Mesendoderm (in vitro differentiated cells): ENCODE measurements around the gene VPS33B. TPM values are rescaled to one million over a fixed set of nuclear protein-coding genes. Genes with fewer than 3 reads are reported as not detected.

Experiments used
- DNase-seq: peaks from one replicate; pipeline ENCODE4 v3.0.0; 2013
- H2AK5ac ChIP-seq: 2 replicates; pipeline ENCODE4 v1.6.1; 2013; ENCODE audit warnings: low read length, inconsistent platforms
- H2BK120ac ChIP-seq: 2 replicates; pipeline ENCODE4 v1.6.1; 2013; ENCODE audit warnings: low read depth, mild to moderate bottlenecking, low read length, moderate library complexity, mixed read lengths
- H2BK15ac ChIP-seq: replicated peaks from 2 replicates; pipeline ENCODE4 v1.6.1; 2013; ENCODE audit warnings: low read depth, mild to moderate bottlenecking, moderate library complexity
- H2BK5ac ChIP-seq: 2 replicates; pipeline ENCODE4 v1.6.1; 2013; ENCODE audit warnings: low read length, inconsistent platforms
- H3K18ac ChIP-seq: 2 replicates; pipeline ENCODE4 v1.6.1; 2013; ENCODE audit warnings: mild to moderate bottlenecking, low read length, mixed read lengths
- H3K23ac ChIP-seq: one replicate; pipeline ENCODE4 v1.6.1; 2013; ENCODE audit warnings: low read length
- H3K27ac ChIP-seq: 2 replicates; pipeline ENCODE4 v1.5.1; 2013; ENCODE audit warnings: low read depth, mild to moderate bottlenecking, inconsistent platforms, low read length, moderate library complexity
- H3K27me3 ChIP-seq: 2 replicates; pipeline ENCODE4 v1.6.1; 2013; ENCODE audit warnings: low read length, control low read depth, mild to moderate bottlenecking, inconsistent platforms; ENCODE audit not compliant: insufficient read depth, poor library complexity
- H3K36me3 ChIP-seq: 2 replicates; pipeline ENCODE4 v1.6.1; 2013; ENCODE audit warnings: low read length, inconsistent platforms; ENCODE audit not compliant: control insufficient read depth, insufficient read depth
- H3K4ac ChIP-seq: one replicate; pipeline ENCODE4 v1.6.1; 2013; ENCODE audit warnings: low read depth, mild to moderate bottlenecking, low read length, moderate library complexity
- H3K4me1 ChIP-seq: 2 replicates; pipeline ENCODE4 v1.6.1; 2013; ENCODE audit warnings: low read depth, low read length, inconsistent platforms; ENCODE audit not compliant: control insufficient read depth
- H3K4me2 ChIP-seq: 2 replicates; pipeline ENCODE4 v1.6.1; 2013; ENCODE audit warnings: low read length
- H3K4me3 ChIP-seq: 2 replicates; pipeline ENCODE4 v1.5.1; 2013; ENCODE audit warnings: mild to moderate bottlenecking, low read length
- H3K56ac ChIP-seq: one replicate; pipeline ENCODE4 v1.6.1; 2013; ENCODE audit warnings: low read length
- H3K79me1 ChIP-seq: 2 replicates; pipeline ENCODE4 v1.6.1; 2013; ENCODE audit warnings: low read length, inconsistent platforms
- H3K79me2 ChIP-seq: 2 replicates; pipeline ENCODE4 v1.6.1; 2013; ENCODE audit warnings: mild to moderate bottlenecking, low read length; ENCODE audit not compliant: control insufficient read depth, insufficient read depth
- H3K9ac ChIP-seq: 2 replicates; pipeline ENCODE4 v1.6.1; 2013; ENCODE audit warnings: low read length, inconsistent platforms
- H4K5ac ChIP-seq: one replicate; pipeline ENCODE4 v1.6.1; 2013; ENCODE audit warnings: low read length
- H4K8ac ChIP-seq: one replicate; pipeline ENCODE4 v1.6.1; 2013; ENCODE audit warnings: low read depth, mild to moderate bottlenecking, control low read depth, low read length, moderate library complexity
- WGBS: extraction: QIAGEN DNeasy Blood & Tissue Kit; methylation state at CpG from one replicate; pipeline ENCODE4 v1.1.7; 2013; ENCODE audit warnings: low lambda C conversion rate, missing lambda C conversion rate; ENCODE audit not compliant: insufficient coverage; ENCODE audit errors: extremely low coverage; 5-methylcytosine and 5-hydroxymethylcytosine counted together
- polyA plus RNA-seq, 2 experiments: library from polyadenylated mRNA; stranded (reverse); fragments of 200-250 nt; gene quantifications; one replicate each; pipeline ENCODE4 v1.2.3, GENCODE V29; 2013

VPS33B gene
- polyA plus RNA-seq (2013, experiment 1 of 2): 10.8 TPM
- 10.0 TPM for polyA plus RNA-seq (2013, experiment 2 of 2)

DNA sequence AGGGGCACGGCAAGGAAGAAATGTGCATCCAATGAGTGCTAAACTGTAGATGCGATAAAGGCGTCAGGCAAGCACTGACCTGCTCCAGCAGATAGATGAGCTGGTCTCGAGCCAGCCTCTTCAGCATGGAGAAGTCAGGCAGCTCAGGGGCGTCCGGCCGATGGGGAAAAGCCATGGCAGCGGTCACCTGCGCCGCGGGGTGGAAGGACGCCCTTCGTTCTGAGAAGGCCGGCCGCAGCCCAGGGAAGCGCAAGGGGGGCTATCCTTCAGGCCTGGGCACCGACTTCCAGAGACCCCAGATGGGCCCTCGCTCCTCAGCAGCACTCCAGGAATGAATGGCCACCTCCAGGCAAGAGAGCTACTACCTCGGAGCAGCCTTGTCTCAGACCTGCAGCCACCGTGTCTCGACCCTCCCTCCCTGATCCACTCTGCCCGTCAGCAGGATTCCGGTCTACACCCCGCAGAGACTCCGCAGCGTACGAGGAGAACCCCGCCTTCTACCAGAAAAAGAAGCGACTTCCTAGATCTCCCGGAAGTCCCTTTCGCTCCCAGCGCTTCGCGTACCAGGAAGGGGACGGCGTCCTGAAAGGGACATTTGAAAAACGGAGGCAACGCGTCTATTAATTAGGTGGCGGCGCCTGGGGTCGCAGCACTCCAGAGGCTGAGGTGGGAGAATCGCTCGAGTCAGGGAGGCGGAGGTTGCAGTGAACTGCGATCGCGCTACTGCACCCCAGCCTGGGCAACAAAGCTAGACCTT is at the start of gene VPS33B:
TSS of gene VPS33B (minus strand) at position 520 of the 757 bp plus-strand sequence. CDS start at position 175, 345 bp downstream.
- DNase-seq: peak; percentile 96
- Histone ChIP-seq H3K79me2 (no peaks in the 10 kb centered on the region), H4K5ac (no peak within 1 kb of the TSS), H3K79me1 (peaks cover 5% of the 10 kb centered on the region), H3K36me3 (no peaks in the 10 kb centered on the region), H3K4me1 (peaks cover 3% of the 10 kb centered on the region), H4K8ac (no peak within 1 kb of the TSS), H3K9ac (peak within 1 kb of the TSS; percentile 99), H2BK120ac (no peak within 1 kb of the TSS), H3K27me3 (no peaks in the 10 kb centered on the region), H3K27ac (peak within 1 kb of the TSS; percentile 67), H3K18ac (no peak within 1 kb of the TSS), H2AK5ac (no peak within 1 kb of the TSS), H3K4me2 (peak within 1 kb of the TSS; percentile 63), H3K56ac (peak within 1 kb of the TSS; percentile 99), H3K4me3 (peak within 1 kb of the TSS; percentile 98), H2BK5ac (peak within 1 kb of the TSS; percentile 88), H2BK15ac (no peak within 1 kb of the TSS), H3K23ac (peak within 1 kb of the TSS; percentile 87), H3K4ac (peak within 1 kb of the TSS; percentile 60)
- WGBS: no CpG with 5 or more reads among the region's 48 CpGs

DNA sequence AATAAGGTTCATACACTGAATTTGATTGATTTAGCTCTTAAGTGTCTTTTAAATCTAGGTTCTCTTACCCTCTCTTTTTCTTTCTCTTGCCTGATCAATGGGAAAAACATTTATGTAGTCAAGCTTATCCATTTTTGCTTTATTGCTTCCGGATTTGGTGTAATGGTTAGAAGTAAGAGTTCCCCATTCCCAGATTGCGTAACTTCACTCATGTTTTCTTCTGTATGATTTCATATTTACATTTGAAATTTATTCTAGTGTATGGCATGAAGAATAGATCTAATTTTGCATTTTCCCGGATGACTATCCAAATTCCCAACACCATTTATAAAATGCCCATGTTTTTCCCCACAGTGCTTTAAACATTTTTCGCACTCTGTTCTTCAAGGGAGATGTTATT is 49.8 kb upstream of the VPS33B start:
- Histone ChIP-seq H3K23ac (no peak overlapping the region), H2BK120ac (no peak overlapping the region), H2AK5ac (no peak overlapping the region), H2BK15ac (no peak overlapping the region), H3K27me3 (no peaks in the 10 kb centered on the region), H3K9ac (no peak overlapping the region), H3K79me2 (no peaks in the 10 kb centered on the region), H3K4me3 (no peak overlapping the region), H3K79me1 (no peaks in the 10 kb centered on the region), H3K27ac (no peak overlapping the region), H3K4ac (no peak overlapping the region), H3K4me1 (no peaks in the 10 kb centered on the region), H3K56ac (no peak overlapping the region), H3K18ac (no peak overlapping the region), H3K4me2 (no peak overlapping the region), H3K36me3 (no peaks in the 10 kb centered on the region), H4K5ac (no peak overlapping the region), H2BK5ac (no peak overlapping the region), H4K8ac (no peak overlapping the region)
- no peak for DNase-seq
- no CpG with 5 or more reads among the region's 4 CpGs for WGBS

DNA sequence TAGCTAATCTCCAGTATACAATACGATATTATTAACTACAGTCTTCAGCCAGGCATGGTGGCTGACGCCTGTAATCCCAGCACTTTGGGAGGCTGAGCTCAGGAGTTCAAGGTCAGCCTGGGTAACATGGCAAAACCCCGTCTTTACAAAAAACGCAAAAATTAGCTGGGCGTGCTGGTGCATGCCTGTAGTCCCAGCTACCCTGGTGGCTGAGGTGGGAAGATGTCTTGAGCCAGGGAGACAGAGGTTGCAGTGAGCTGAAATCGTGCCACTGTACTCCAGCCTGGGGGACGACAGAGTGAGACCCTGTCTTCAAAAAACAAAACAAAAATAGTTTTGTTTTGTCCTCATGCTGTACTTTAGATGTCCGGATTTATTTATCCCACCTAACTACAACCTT is 48.5 kb upstream of the VPS33B start:
- Histone ChIP-seq H3K4me2 (no peak overlapping the region), H3K4ac (no peak overlapping the region), H2BK5ac (no peak overlapping the region), H3K79me1 (no peaks in the 10 kb centered on the region), H2AK5ac (no peak overlapping the region), H4K8ac (no peak overlapping the region), H3K23ac (no peak overlapping the region), H3K79me2 (no peaks in the 10 kb centered on the region), H3K4me1 (no peaks in the 10 kb centered on the region), H3K56ac (no peak overlapping the region), H4K5ac (no peak overlapping the region), H2BK15ac (no peak overlapping the region), H3K36me3 (no peaks in the 10 kb centered on the region), H3K27me3 (no peaks in the 10 kb centered on the region), H3K18ac (no peak overlapping the region), H3K4me3 (no peak overlapping the region), H3K27ac (no peak overlapping the region), H2BK120ac (no peak overlapping the region), H3K9ac (no peak overlapping the region)
- peak; percentile 7 for DNase-seq
- no CpG with 5 or more reads among the region's 8 CpGs for WGBS

DNA sequence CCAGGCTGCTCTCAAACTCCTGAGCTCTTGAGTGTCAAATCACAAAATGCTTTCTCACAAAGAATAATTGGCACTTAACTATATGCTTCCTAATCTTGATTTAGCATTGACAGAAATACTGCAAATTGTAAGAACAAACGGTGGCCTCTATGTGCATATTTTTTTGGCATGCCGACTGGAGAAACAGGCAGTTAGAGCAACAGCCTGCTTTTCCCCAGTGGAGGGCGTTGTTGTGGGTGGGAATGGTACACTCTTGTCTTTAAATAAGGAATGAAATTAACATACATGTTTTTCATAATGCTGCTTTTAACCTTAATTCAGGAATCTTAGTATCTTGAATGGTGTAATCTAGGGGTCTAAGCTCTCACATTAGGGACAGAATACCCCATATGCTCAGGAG is 46.6 kb upstream of the VPS33B start:
- H2BK15ac ChIP-seq: no peak overlapping the region
- no peaks in the 10 kb centered on the region for H3K79me2 ChIP-seq
- H4K5ac ChIP-seq: no peak overlapping the region
- H2BK120ac ChIP-seq: no peak overlapping the region
- no peaks in the 10 kb centered on the region for H3K4me1 ChIP-seq
- H3K23ac ChIP-seq: no peak overlapping the region
- no peak overlapping the region for H3K4me3 ChIP-seq
- H3K79me1 ChIP-seq: no peaks in the 10 kb centered on the region
- peak; percentile 3 for DNase-seq
- no peak overlapping the region for H3K9ac ChIP-seq
- no peak overlapping the region for H3K4me2 ChIP-seq
- no peak overlapping the region for H3K27ac ChIP-seq
- no peak overlapping the region for H2BK5ac ChIP-seq
- H3K36me3 ChIP-seq: no peaks in the 10 kb centered on the region
- H3K4ac ChIP-seq: no peak overlapping the region
- no CpG with 5 or more reads among the region's 3 CpGs for WGBS
- H2AK5ac ChIP-seq: no peak overlapping the region
- no peak overlapping the region for H3K18ac ChIP-seq
- no peaks in the 10 kb centered on the region for H3K27me3 ChIP-seq
- H4K8ac ChIP-seq: no peak overlapping the region
- H3K56ac ChIP-seq: no peak overlapping the region

DNA sequence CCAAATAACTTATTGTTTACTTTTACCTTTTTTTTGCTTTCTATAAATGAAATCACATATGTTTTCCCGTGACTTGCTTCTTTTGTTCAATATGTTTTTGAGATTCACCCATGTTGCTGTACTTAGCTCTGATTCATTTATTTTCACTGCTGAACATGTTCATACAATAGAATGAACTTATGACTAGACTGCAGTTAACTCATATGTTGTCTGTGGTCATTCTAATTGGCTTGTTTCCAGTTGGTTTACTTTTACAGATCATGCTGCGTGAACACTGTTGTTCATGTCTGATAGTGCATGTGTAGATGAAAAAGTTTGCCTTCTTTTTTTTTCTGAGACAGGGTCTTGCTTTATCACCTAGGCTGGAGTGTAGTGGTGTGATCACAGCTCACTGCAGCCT is 46.0 kb upstream of the VPS33B start:
- Histone ChIP-seq H3K27ac (no peak overlapping the region), H2BK15ac (no peak overlapping the region), H3K4me3 (no peak overlapping the region), H3K23ac (no peak overlapping the region), H3K4me1 (no peaks in the 10 kb centered on the region), H3K4ac (no peak overlapping the region), H3K79me1 (no peaks in the 10 kb centered on the region), H4K5ac (no peak overlapping the region), H3K4me2 (no peak overlapping the region), H2BK120ac (no peak overlapping the region), H3K27me3 (no peaks in the 10 kb centered on the region), H3K56ac (no peak overlapping the region), H2BK5ac (no peak overlapping the region), H3K9ac (no peak overlapping the region), H3K36me3 (no peaks in the 10 kb centered on the region), H3K18ac (no peak overlapping the region), H3K79me2 (no peaks in the 10 kb centered on the region), H2AK5ac (no peak overlapping the region), H4K8ac (no peak overlapping the region)
- no peak for DNase-seq
- no CpG with 5 or more reads among the region's 2 CpGs for WGBS

DNA sequence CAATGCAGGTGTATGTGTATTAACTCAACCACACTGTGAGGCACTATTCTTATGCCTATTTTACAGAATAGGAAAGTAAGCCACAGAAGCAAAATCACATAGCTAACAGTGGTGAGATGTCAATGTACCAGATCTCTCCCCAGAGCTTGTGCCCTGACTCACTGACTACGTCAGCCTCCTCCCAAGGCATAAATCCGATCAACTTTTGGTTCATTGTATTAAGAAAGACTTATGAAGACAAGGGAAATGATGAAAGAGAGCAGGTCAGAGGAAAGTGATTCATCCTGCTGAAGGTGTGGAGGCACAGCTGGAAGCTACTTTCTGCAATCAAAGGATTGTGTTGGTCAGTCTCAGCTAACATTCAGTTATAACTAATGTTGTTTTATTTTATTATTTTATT is 44.6 kb upstream of the VPS33B start:
- no peak overlapping the region for H2BK15ac ChIP-seq
- no peak overlapping the region for H3K4me2 ChIP-seq
- no CpG with 5 or more reads among the region's 2 CpGs for WGBS
- H3K18ac ChIP-seq: no peak overlapping the region
- H3K4me1 ChIP-seq: no peaks in the 10 kb centered on the region
- no peak overlapping the region for H3K27ac ChIP-seq
- no peak overlapping the region for H4K5ac ChIP-seq
- H3K27me3 ChIP-seq: no peaks in the 10 kb centered on the region
- no peaks in the 10 kb centered on the region for H3K79me1 ChIP-seq
- H2BK5ac ChIP-seq: no peak overlapping the region
- H4K8ac ChIP-seq: no peak overlapping the region
- no peak overlapping the region for H3K56ac ChIP-seq
- no peak overlapping the region for H2BK120ac ChIP-seq
- no peak overlapping the region for H3K23ac ChIP-seq
- H3K9ac ChIP-seq: no peak overlapping the region
- H3K4ac ChIP-seq: no peak overlapping the region
- H3K36me3 ChIP-seq: no peaks in the 10 kb centered on the region
- no peak overlapping the region for H3K4me3 ChIP-seq
- H3K79me2 ChIP-seq: no peaks in the 10 kb centered on the region
- no peak for DNase-seq
- H2AK5ac ChIP-seq: no peak overlapping the region
